PC-3 (cell line): ENCODE data around the gene ASPDH. TPM values are rescaled to one million over a fixed set of nuclear protein-coding genes. Genes with fewer than 3 reads are reported as not detected.

ENCODE experiments used
- ATAC-seq: fragments of 200-7000 bp; cut with Tn5 transposase; 2 replicates; pipeline ENCODE4 v1.9.1; 2020; ENCODE audit warnings: mild to moderate bottlenecking, moderate library complexity
- BruUV-seq: library from RNA; stranded (reverse); fragments of 400-500 nt; replicated peaks from 2 replicates; lab custom pipeline; 2021; lab: Mats Ljungman, UMichigan
- CTCF ChIA-PET: fragments of 300-600 bp; sonication (Branson Sonifier 250); formaldehyde crosslinking; loops from one replicate; lab custom pipeline; 2022; ENCODE audit warnings: antibody characterized with exemption; lab: Charles Lee
- POLR2A ChIA-PET: fragments of 300-600 bp; sonication (Branson Sonifier 250); formaldehyde crosslinking; loops from one replicate; lab custom pipeline; 2022; ENCODE audit warnings: antibody characterized with exemption; ENCODE audit not compliant: unreplicated experiment; lab: Charles Lee
- DNase-seq: peaks from one replicate; pipeline ENCODE4 v3.0.0-alpha.2; 2015
- H2AFZ ChIP-seq: fragments of 300-600 bp; sonication (generic); 2 replicates; pipeline ENCODE4 v1.6.0; 2016; ENCODE audit warnings: antibody characterized with exemption, low read length
- H3F3A ChIP-seq: fragments of 300-600 bp; sonication (generic); one replicate; pipeline ENCODE4 v1.6.0; 2017; ENCODE audit warnings: antibody characterized with exemption, low read length, control low read depth, mild to moderate bottlenecking; ENCODE audit not compliant: unreplicated experiment
- H3K27ac ChIP-seq: fragments of 300-600 bp; sonication (generic); 2 replicates; pipeline ENCODE4 v1.5.1; 2016; ENCODE audit warnings: mild to moderate bottlenecking, low read length
- H3K27me3 ChIP-seq: fragments of 300-600 bp; sonication (generic); 2 replicates; pipeline ENCODE4 v1.6.1; 2016; ENCODE audit warnings: low read length, mixed read lengths
- H3K36me3 ChIP-seq: fragments of 300-600 bp; sonication (generic); 2 replicates; pipeline ENCODE4 v1.6.1; 2016; ENCODE audit warnings: low read depth, mixed run types, low read length, mixed read lengths
- H3K4me1 ChIP-seq: fragments of 300-600 bp; sonication (generic); 2 replicates; pipeline ENCODE4 v1.5.1; 2016; ENCODE audit warnings: low read length; ENCODE audit not compliant: insufficient read depth
- H3K4me2 ChIP-seq: fragments of 300-600 bp; sonication (generic); 2 replicates; pipeline ENCODE4 v1.6.0; 2016; ENCODE audit warnings: low read length
- H3K4me3 ChIP-seq: fragments of 300-600 bp; sonication (generic); 2 replicates; pipeline ENCODE4 v1.5.1; 2016; ENCODE audit warnings: mild to moderate bottlenecking, low read length, mixed read lengths
- H3K79me2 ChIP-seq: fragments of 300-600 bp; sonication (generic); 2 replicates; pipeline ENCODE4 v1.6.1; 2017; ENCODE audit warnings: low read length, mixed read lengths
- H3K9ac ChIP-seq: fragments of 300-600 bp; sonication (generic); 2 replicates; pipeline ENCODE4 v1.6.0; 2016; ENCODE audit warnings: mild to moderate bottlenecking, low read length
- H3K9me2 ChIP-seq: fragments of 300-600 bp; sonication (generic); replicated peaks from 2 replicates; pipeline ENCODE4 v1.6.1; 2016; ENCODE audit warnings: mixed run types, low read length, mixed read lengths
- H3K9me3 ChIP-seq: fragments of 300-600 bp; sonication (generic); 2 replicates; pipeline ENCODE4 v1.6.1; 2016; ENCODE audit warnings: low read length, mixed read lengths
- H4K20me1 ChIP-seq: fragments of 300-600 bp; sonication (generic); 2 replicates; pipeline ENCODE4 v1.6.1; 2016; ENCODE audit warnings: low read length, mixed read lengths
- CTCF ChIP-seq: fragments of 300-600 bp; sonication (generic); conservative IDR thresholded peaks from 2 replicates; pipeline ENCODE4 v1.5.1; 2017; ENCODE audit warnings: antibody characterized with exemption, low read depth, mild to moderate bottlenecking, low read length
- EZH2 ChIP-seq: fragments of 300-600 bp; sonication (generic); IDR thresholded peaks from one replicate; pipeline ENCODE4 v1.6.1; 2017; ENCODE audit warnings: antibody characterized with exemption, mild to moderate bottlenecking, low read length; ENCODE audit not compliant: unreplicated experiment
- EZH2phosphoT487 ChIP-seq: fragments of 300-600 bp; sonication (generic); IDR thresholded peaks from 2 replicates; pipeline ENCODE4 v1.6.1; 2018; ENCODE audit warnings: mild to moderate bottlenecking, antibody characterized with exemption, low read length, borderline replicate concordance
- intact Hi-C: fragments of 100-400 bp; cut with micrococcal nuclease; formaldehyde crosslinking; loops from 2 replicates; pipeline ENCODE4 v1.9.0; 2023
- total RNA-seq: library from RNA; depleted of rRNA; stranded (reverse); fragments of >200 nt; gene quantifications from 2 replicates; pipeline ENCODE4 v1.2.3, GENCODE V29; 2014

Gene ASPDH
- total RNA-seq, 1 experiment from 2014 or later: not detected

- H2AFZ ChIP-seq: peak within 1 kb of the TSS; percentile 80
- ATAC-seq (peak; percentile 98), DNase-seq (peak; percentile 99)
- no peaks in the 10 kb centered on the region for H3K36me3 ChIP-seq
- H3K4me2 ChIP-seq: peak within 1 kb of the TSS; percentile 90
- no peaks in the 10 kb centered on the region for H3K9me2 ChIP-seq
- TF ChIP-seq EZH2phosphoT487 (no peak), CTCF (no peak), EZH2 (no peak)
- no peaks in the 10 kb centered on the region for H4K20me1 ChIP-seq
- H3K9me3 ChIP-seq: no peaks in the 10 kb centered on the region
- H3K79me2 ChIP-seq: 0 out of 2 replicates have a peak, but pooled peaks cover 3% of the 10 kb centered on the region
- no TSS peak for BruUV-seq
- ChIA-PET CTCF (interaction anchor here (0.6 to 0.7 kb wide), 4 partner anchors 121 to 261 kb away, joined by 3 to 6 read pairs (median 5); no protein-coding TSS in a partner anchor), POLR2A (interaction anchor here (0.5 to 0.6 kb wide), 6 partner anchors 135 to 328 kb away, joined by 3 to 8 read pairs (median 4); partner anchors contain the start of genes MYH14 and NR1H2)
- intact Hi-C loops: loop anchor here (1.0 kb wide), 2 partner anchors 135 to 182 kb away; partner anchors contain the start of genes KCNC3 and NR1H2
- no peaks in the 10 kb centered on the region for H3K27me3 ChIP-seq
- H3F3A ChIP-seq: no peaks in the 10 kb centered on the region
- peak within 1 kb of the TSS; percentile 84 for H3K4me3 ChIP-seq
- H3K27ac ChIP-seq: peak within 1 kb of the TSS; percentile 20
- H3K9ac ChIP-seq: peak within 1 kb of the TSS; percentile 83
- 0 out of 2 replicates have a peak, but pooled peaks cover 7% of the 10 kb centered on the region for H3K4me1 ChIP-seq
Measured at GRCh38 chr19:50511069-50511822, 2.5 kb downstream of the ASPDH start, which contains the start of gene JOSD2. Gene JOSD2 (minus strand): TSS chr19:50511191. CDS start chr19:50510431, 760 bp downstream.

GRCh38 chr19:50510700-50511068, 3.0 kb downstream of the ASPDH start:
- TF ChIP-seq EZH2phosphoT487: no peak
- TF ChIP-seq CTCF: no peak
- TF ChIP-seq EZH2: no peak
- Histone ChIP-seq H2AFZ (peak overlapping the region; percentile 80), H3K4me1 (0 out of 2 replicates have a peak, but pooled peaks cover 7% of the 10 kb centered on the region), H3K36me3 (no peaks in the 10 kb centered on the region), H3K4me3 (peak overlapping the region; percentile 84), H3F3A (no peaks in the 10 kb centered on the region), H3K27ac (peak overlapping the region; percentile 20), H4K20me1 (no peaks in the 10 kb centered on the region), H3K27me3 (no peaks in the 10 kb centered on the region), H3K79me2 (0 out of 2 replicates have a peak, but pooled peaks cover 3% of the 10 kb centered on the region), H3K9ac (peak overlapping the region; percentile 83), H3K9me2 (no peaks in the 10 kb centered on the region), H3K4me2 (peak overlapping the region; percentile 90), H3K9me3 (no peaks in the 10 kb centered on the region)
- ATAC-seq (no peak; the same call in 1 of the 2 replicates), DNase-seq (no peak)
- POLR2A ChIA-PET: interaction anchor here (0.5 to 0.6 kb wide), 5 partner anchors 135 to 329 kb away, joined by 3 to 8 read pairs (median 5); partner anchors contain the start of gene MYH14
- intact Hi-C loops: loop anchor here (1.0 kb wide), 2 partner anchors 134 to 181 kb away; partner anchors contain the start of genes KCNC3 and NR1H2
- TSS peak; percentile 72 for BruUV-seq
- CTCF ChIA-PET: interaction anchor here (0.6 to 0.7 kb wide), 3 partner anchors 202 to 260 kb away, joined by 4 to 6 read pairs (median 6); no protein-coding TSS in a partner anchor
